Upper lobe of right lung (tissue), 1 donor: ENCODE data around the gene SWAP70. TPM values are rescaled to one million over a fixed set of nuclear protein-coding genes. Genes with fewer than 3 reads are reported as not detected.
A peak's percentile ranks its signal among the peaks of the same experiment; 100 is the strongest.

Experiments used
- ATAC-seq: fragments of 200-7000 bp; cut with Tn5 transposase; one replicate; pipeline ENCODE4 v1.9.1; 2020; ENCODE audit warnings: mild to moderate bottlenecking, moderate library complexity
- DNase-seq: peaks from one replicate; pipeline ENCODE4 v3.0.0-alpha.2; 2020
- H3K27ac ChIP-seq: fragments of 200-600 bp; one replicate; pipeline ENCODE4 v1.8.0; 2022
- H3K27me3 ChIP-seq: fragments of 200-600 bp; one replicate; pipeline ENCODE4 v1.8.0; 2022; ENCODE audit warnings: mild to moderate bottlenecking
- H3K36me3 ChIP-seq: fragments of 200-600 bp; one replicate; pipeline ENCODE4 v1.8.0; 2022
- H3K4me1 ChIP-seq: fragments of 200-600 bp; one replicate; pipeline ENCODE4 v1.8.0; 2022
- H3K4me3 ChIP-seq: fragments of 200-600 bp; one replicate; pipeline ENCODE4 v1.8.0; 2022; ENCODE audit warnings: mild to moderate bottlenecking
- H3K9me3 ChIP-seq: fragments of 200-600 bp; one replicate; pipeline ENCODE4 v1.8.0; 2022
- intact Hi-C: fragments of 100-400 bp; cut with DNase I; formaldehyde crosslinking; loops from one replicate; pipeline ENCODE4 v1.11.0; 2022
- total RNA-seq: library from RNA; stranded (reverse); fragmentation: NEBNext Ultra II Directional; extraction: Animal tissue kit (Norgen Biotek cat#: 25700); gene quantifications from one replicate; pipeline ENCODE4 v1.2.1, GENCODE V29; 2021
- TF ChIP-seq, protein P1 (sequence below): fragments of 200-600 bp; IDR thresholded peaks from one replicate; pipeline ENCODE4 v1.8.0; 2022; ENCODE audit warnings: antibody characterized with exemption
- donor health status: DM: no; HTN: yes; CAD: no; lungs with severe emphysema.

The SWAP70 gene
- total RNA-seq, 1 donor from 2014 or later, result 61.5 TPM

DNA sequence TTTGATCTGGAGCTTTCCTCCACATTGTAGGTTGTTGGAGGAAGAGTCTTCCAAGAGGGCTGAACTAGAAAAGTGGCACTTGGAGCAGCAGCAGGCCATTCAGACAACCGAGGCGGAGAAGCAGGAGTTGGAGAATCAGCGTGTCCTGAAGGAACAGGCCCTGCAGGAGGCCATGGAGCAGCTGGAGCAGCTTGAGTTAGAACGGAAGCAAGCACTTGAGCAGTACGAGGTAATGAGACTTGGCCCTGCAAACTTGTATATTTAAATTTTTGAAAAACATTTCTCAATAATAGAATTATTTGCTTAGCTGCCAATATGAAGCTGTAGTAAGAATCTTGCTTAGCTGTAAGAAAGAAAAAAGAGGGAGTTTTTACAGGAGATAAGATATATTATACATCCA lies 84.0 kb downstream of the SWAP70 start:
- H3K27me3 ChIP-seq, result no peaks in the 10 kb centered on the region
- no peak overlapping the region for H3K4me3 ChIP-seq
- peak overlapping the region; percentile 20 for H3K27ac ChIP-seq
- intact Hi-C loops, result no loop called here
- no peaks in the 10 kb centered on the region for H3K9me3 ChIP-seq
- H3K4me1 ChIP-seq, result peaks cover 15% of the 10 kb centered on the region
- H3K36me3 ChIP-seq, result peaks cover 41% of the 10 kb centered on the region
- DNase-seq (no peak), ATAC-seq (peak; percentile 77)
- TF ChIP-seq, protein P1, sequence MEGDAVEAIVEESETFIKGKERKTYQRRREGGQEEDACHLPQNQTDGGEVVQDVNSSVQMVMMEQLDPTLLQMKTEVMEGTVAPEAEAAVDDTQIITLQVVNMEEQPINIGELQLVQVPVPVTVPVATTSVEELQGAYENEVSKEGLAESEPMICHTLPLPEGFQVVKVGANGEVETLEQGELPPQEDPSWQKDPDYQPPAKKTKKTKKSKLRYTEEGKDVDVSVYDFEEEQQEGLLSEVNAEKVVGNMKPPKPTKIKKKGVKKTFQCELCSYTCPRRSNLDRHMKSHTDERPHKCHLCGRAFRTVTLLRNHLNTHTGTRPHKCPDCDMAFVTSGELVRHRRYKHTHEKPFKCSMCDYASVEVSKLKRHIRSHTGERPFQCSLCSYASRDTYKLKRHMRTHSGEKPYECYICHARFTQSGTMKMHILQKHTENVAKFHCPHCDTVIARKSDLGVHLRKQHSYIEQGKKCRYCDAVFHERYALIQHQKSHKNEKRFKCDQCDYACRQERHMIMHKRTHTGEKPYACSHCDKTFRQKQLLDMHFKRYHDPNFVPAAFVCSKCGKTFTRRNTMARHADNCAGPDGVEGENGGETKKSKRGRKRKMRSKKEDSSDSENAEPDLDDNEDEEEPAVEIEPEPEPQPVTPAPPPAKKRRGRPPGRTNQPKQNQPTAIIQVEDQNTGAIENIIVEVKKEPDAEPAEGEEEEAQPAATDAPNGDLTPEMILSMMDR, result no peak

DNA sequence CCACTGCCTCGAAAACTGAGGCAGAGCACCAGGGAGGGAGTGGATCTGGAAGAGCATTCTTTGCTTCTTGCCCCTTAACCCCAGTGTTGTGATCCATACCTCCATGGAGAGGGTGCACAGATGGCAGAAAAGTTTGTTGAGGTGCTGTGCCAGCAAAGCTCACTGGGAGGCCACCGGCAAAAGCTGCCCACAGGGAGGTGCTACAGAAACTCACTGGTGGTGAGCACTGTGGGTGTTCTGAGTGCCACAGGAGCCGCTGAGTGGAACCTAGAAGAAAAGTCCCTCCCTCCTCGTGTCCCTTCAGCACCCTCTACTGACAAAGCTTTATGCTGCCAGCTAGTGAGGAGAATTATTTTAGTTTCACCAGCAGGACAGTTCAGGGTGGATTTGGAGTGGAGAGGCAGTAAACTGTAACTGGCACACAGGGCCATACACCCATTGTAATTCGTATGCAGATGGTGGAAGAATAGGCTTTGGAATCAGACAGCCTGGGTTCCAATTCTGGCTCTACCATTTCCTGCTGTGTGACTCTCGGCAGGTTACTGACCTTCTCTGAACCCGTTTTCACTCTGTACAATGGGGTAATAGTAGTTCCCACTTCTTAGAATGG lies 84.6 kb downstream of the SWAP70 start:
- peaks cover 41% of the 10 kb centered on the region for H3K36me3 ChIP-seq
- H3K4me1 ChIP-seq, result peaks cover 15% of the 10 kb centered on the region
- TF ChIP-seq, protein P1, result peak; percentile 70
- no peaks in the 10 kb centered on the region for H3K27me3 ChIP-seq
- H3K4me3 ChIP-seq, result no peak overlapping the region
- intact Hi-C loops, result no loop called here
- ATAC-seq, result peak; percentile 97
- peak overlapping the region; percentile 20 for H3K27ac ChIP-seq
- H3K9me3 ChIP-seq, result no peaks in the 10 kb centered on the region
- peak; percentile 75 for DNase-seq

DNA sequence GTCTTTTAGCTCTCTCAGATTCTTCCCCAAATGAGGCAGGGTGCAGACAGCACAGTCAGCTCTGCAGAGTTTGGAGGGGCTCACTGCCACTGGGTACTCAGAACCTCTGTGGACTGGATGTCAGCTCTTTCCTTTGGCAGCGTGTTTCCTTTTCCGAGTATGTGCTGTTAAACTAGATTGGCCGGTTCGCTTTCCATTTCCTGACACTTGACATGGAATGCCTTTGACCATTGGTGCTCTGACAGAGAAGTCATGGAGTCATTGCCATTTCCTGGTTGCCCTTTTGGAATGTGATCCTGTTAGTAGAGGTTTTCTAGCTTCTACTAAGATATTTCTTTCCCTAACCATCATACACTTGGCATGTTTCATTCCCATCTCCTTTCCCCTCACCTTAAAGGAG lies 86.7 kb downstream of the SWAP70 start:
- TF ChIP-seq, protein P1, result no peak
- Histone ChIP-seq H3K4me3 (no peak overlapping the region), H3K4me1 (peaks cover 8% of the 10 kb centered on the region), H3K27me3 (no peaks in the 10 kb centered on the region), H3K27ac (no peak overlapping the region), H3K9me3 (no peaks in the 10 kb centered on the region), H3K36me3 (peaks cover 40% of the 10 kb centered on the region)
- no peak for ATAC-seq
- DNase-seq, result no peak
- intact Hi-C loops, result no loop called here

DNA sequence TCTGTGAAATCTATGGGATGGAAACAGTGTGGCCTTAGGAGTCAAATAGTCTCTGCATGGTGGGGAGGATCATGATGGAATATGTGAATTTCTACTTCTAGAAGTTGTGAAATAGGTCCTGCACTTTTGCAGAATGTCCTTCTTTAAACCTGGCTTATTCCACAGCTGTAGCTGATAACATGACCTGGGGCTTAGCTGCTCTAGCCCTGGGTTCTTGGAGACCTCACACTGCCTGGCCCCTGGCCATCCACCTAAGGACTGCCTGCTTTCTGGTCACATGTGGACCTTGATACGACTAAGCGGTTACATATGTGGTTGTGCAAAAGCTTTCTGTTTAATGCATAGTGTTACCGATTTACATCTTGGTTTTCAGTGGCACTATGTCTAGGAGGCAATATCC lies 88.2 kb downstream of the SWAP70 start:
- no peaks in the 10 kb centered on the region for H3K27me3 ChIP-seq
- no peak for DNase-seq
- peaks cover 18% of the 10 kb centered on the region for H3K4me1 ChIP-seq
- H3K36me3 ChIP-seq, result peaks cover 33% of the 10 kb centered on the region
- intact Hi-C loops, result no loop called here
- H3K4me3 ChIP-seq, result no peak overlapping the region
- no peak for ATAC-seq
- TF ChIP-seq, protein P1, result no peak
- H3K27ac ChIP-seq, result no peak overlapping the region
- no peaks in the 10 kb centered on the region for H3K9me3 ChIP-seq

DNA sequence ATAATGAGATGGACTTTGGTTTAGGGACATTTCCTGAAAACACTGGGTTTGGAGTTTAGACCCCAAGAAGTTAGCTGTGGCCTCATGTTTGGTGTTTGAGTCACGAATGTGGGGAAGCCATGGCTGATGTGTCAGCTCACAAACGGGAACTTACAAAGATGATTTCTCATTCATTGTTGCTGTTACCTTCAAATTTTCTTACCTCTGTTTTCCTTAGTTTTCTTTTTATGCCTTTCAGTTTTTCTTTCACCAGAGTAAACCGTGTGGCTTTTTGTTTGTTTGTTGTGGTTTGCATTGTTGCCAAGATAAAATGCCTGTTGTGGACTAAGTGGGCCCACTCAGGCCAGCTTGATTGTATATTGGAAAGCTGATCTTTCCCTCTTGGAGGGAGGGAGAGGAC lies 89.1 kb downstream of the SWAP70 start:
- no peaks in the 10 kb centered on the region for H3K9me3 ChIP-seq
- no peak overlapping the region for H3K4me3 ChIP-seq
- no peak for ATAC-seq
- no peak overlapping the region for H3K27ac ChIP-seq
- TF ChIP-seq, protein P1, result no peak
- peaks cover 22% of the 10 kb centered on the region for H3K4me1 ChIP-seq
- H3K27me3 ChIP-seq, result no peaks in the 10 kb centered on the region
- intact Hi-C loops, result no loop called here
- peaks cover 33% of the 10 kb centered on the region for H3K36me3 ChIP-seq
- DNase-seq, result no peak

DNA sequence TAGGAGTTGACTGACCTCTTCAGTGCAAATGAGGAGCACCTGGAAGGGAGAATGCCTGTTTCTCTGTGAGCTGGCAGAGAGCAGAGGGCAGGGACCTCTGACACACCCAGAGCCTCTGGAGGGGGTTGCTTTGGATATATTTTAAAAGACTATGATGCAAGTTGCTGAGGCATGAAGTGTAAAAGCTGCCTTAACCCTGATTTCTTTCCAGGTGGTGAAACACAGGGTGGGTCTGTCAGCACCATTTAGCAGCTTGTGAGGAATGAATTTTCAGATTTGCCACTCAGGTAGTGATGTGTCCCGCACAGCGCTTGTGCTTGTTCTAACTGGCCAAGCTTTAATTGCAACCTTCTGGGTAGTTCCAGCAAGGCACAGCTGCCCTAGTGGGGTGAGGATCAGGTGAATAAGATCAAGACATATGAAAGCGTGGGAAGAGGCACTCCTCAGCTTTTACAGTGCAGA lies 90.2 kb downstream of the SWAP70 start:
- TF ChIP-seq, protein P1, result no peak
- Histone ChIP-seq H3K4me1 (peaks cover 21% of the 10 kb centered on the region), H3K27ac (no peak overlapping the region), H3K4me3 (no peak overlapping the region), H3K36me3 (peaks cover 25% of the 10 kb centered on the region), H3K9me3 (no peaks in the 10 kb centered on the region), H3K27me3 (no peaks in the 10 kb centered on the region)
- intact Hi-C loops, result no loop called here
- DNase-seq (no peak), ATAC-seq (no peak)
